HL-60/S4 (cell line): Measurements from ENCODE around the gene SERINC5.

Source experiments
- in situ Hi-C: fragments of 300-500 bp; cut with MboI; formaldehyde crosslinking; loops from 2 replicates; pipeline ENCODE4 v1.14.3; 2022; ENCODE audit warnings: low sequenced_read_pairs

Gene SERINC5

GRCh38 chr5:80076131-80077050, 179.5 kb downstream of the SERINC5 start:
- in situ Hi-C loops, result loop anchor here (25.0 kb wide), 2 partner anchors 189 to 1064 kb away; no protein-coding TSS in a partner anchor

GRCh38 chr5:80072103-80073073, 183.5 kb downstream of the SERINC5 start:
- in situ Hi-C loops, result no loop called here

- in situ Hi-C loops, result no loop called here
These were observed 184.3 kb downstream of the SERINC5 start for GRCh38 chr5:80071510-80072021.

- in situ Hi-C loops, result no loop called here
These were observed 185.4 kb downstream of the SERINC5 start for GRCh38 chr5:80070338-80071056.

GRCh38 chr5:80069918-80070318, 185.9 kb downstream of the SERINC5 start:
- in situ Hi-C loops, result no loop called here

GRCh38 chr5:80069251-80069800, 186.5 kb downstream of the SERINC5 start:
- in situ Hi-C loops, result no loop called here

GRCh38 chr5:80068775-80069174, 187.1 kb downstream of the SERINC5 start:
- in situ Hi-C loops, result no loop called here

GRCh38 chr5:80068246-80068636, 187.6 kb downstream of the SERINC5 start:
- in situ Hi-C loops, result no loop called here

GRCh38 chr5:80067531-80068245, 188.2 kb downstream of the SERINC5 start:
- in situ Hi-C loops, result no loop called here

GRCh38 chr5:80067016-80067415, 188.8 kb downstream of the SERINC5 start:
- in situ Hi-C loops, result no loop called here

GRCh38 chr5:80064124-80064523, 191.7 kb downstream of the SERINC5 start:
- in situ Hi-C loops, result no loop called here
